Tibial nerve (tissue), 4 donors: ENCODE data around the gene CRYBG1.

Source experiments
- CTCF ChIP-seq, 5 experiments: fragments of 200-600 bp in 3 of 5; fragments of 450-650 bp in 2 of 5; sonication (generic) in 3 of 5; IDR thresholded peaks; one replicate each; pipeline ENCODE4 v1.5.1; 2016 to 2019; ENCODE audit warnings: antibody characterized with exemption in 5 of 5, mild to moderate bottlenecking in 3 of 5, moderate library complexity in 2 of 5
- EP300 ChIP-seq, 2 donors: sonication (generic); formaldehyde crosslinking; IDR thresholded peaks; one replicate each; pipeline ENCODE4 v1.6.1; 2017; ENCODE audit warnings: antibody characterized with exemption in 2 of 2, mild to moderate bottlenecking in 1 of 2
- POLR2A ChIP-seq, 2 donors: fragments of 450-650 bp; IDR thresholded peaks; one replicate each; pipeline ENCODE4 v1.6.1; 2017; ENCODE audit warnings: antibody characterized with exemption in 2 of 2, mild to moderate bottlenecking in 2 of 2, moderate library complexity in 2 of 2

GRCh38 chr6:106618324-106618723, 257.8 kb downstream of the CRYBG1 start:
- TF ChIP-seq POLR2A (IDR thresholded peaks at IDR 0.05) (no peak), CTCF (IDR thresholded peaks at IDR 0.05) (no peak), EP300 (IDR thresholded peaks at IDR 0.05) (no peak)
